Activated CD8-positive, alpha-beta T cell treated with anti-CD3 and anti-CD28 coated beads for 36 hours (primary cell): ENCODE measurements around the gene LAMTOR3. TPM values are rescaled to one million over a fixed set of nuclear protein-coding genes. Genes with fewer than 3 reads are reported as not detected.

Source experiments
- ATAC-seq: fragments of 200-7000 bp; cut with Tn5 transposase; one replicate; pipeline ENCODE4 v1.10.0; 2021; ENCODE audit warnings: mild to moderate bottlenecking, moderate library complexity
- CTCF ChIA-PET: fragments of 350-600 bp; sonication (Branson Sonifier 250); formaldehyde crosslinking; loops from one replicate; lab custom pipeline; 2021; ENCODE audit warnings: antibody characterized with exemption; lab: Charles Lee
- POLR2A ChIA-PET: fragments of 350-600 bp; sonication (Branson Sonifier 250); formaldehyde crosslinking; loops from one replicate; lab custom pipeline; 2021; ENCODE audit warnings: antibody characterized with exemption; lab: Charles Lee
- DNase-seq: peaks from one replicate; pipeline ENCODE4 v3.0.0-alpha.2; 2020
- H3K27ac Mint-ChIP-seq: one replicate; pipeline ENCODE4 v1.8.0; 2021; ENCODE audit warnings: mild to moderate bottlenecking, mixed read lengths
- H3K27me3 Mint-ChIP-seq: one replicate; pipeline ENCODE4 v1.8.0; 2021; ENCODE audit warnings: mixed read lengths
- H3K36me3 Mint-ChIP-seq: one replicate; pipeline ENCODE4 v1.8.0; 2021; ENCODE audit warnings: low read depth, mixed read lengths
- H3K4me1 Mint-ChIP-seq: one replicate; pipeline ENCODE4 v1.8.0; 2021; ENCODE audit warnings: low read depth, mixed read lengths
- H3K4me3 Mint-ChIP-seq: one replicate; pipeline ENCODE4 v1.8.0; 2021; ENCODE audit warnings: mild to moderate bottlenecking, moderate library complexity, mixed read lengths
- H3K9me3 Mint-ChIP-seq: one replicate; pipeline ENCODE4 v1.8.0; 2021; ENCODE audit warnings: mixed read lengths
- CTCF ChIP-seq: fragments of 200-600 bp; IDR thresholded peaks from one replicate; pipeline ENCODE4 v1.8.0; 2022; ENCODE audit warnings: antibody characterized with exemption, mild to moderate bottlenecking
- intact Hi-C: fragments of 100-400 bp; cut with micrococcal nuclease; formaldehyde crosslinking; loops from one replicate; pipeline ENCODE4 v1.10.0; 2022
- total RNA-seq, 2 experiments: library from RNA; stranded (reverse); gene quantifications; one replicate each; pipeline ENCODE4 v1.2.3, GENCODE V29; 2021

Gene LAMTOR3
- total RNA-seq, 2 experiments from 2014 or later: 23.2 to 23.5 TPM

DNA sequence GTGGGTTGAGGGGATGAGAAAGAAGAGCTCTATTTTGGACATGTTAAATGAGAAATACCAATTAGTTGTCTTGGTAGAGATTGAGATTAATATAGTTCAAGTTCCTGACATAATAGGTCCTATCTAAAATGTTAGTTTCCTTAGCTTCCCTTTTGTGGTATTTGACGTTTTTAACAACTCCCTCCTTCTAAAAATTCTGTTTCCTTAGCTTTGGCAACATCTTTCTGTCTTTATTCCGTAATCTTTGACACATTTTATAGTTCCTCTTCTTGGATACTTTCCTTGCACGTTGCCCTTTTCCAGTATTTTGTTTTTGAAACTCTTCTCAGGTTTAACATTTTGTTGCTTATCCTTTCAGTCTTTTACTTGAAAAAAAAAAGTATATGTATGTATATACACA lies 36.9 kb downstream of the LAMTOR3 start:
- CTCF ChIA-PET: interaction anchor here (0.6 to 1.9 kb wide), 4 partner anchors 10 to 739 kb away, joined by 3 to 6 read pairs (median 4); no protein-coding TSS in a partner anchor

GRCh38 chr4:99856166-99856565 lies 38.1 kb downstream of the LAMTOR3 start:
- peaks cover 53% of the 10 kb centered on the region for H3K4me1 Mint-ChIP-seq
- H3K27me3 Mint-ChIP-seq: no peaks in the 10 kb centered on the region
- no peaks in the 10 kb centered on the region for H3K9me3 Mint-ChIP-seq
- H3K27ac Mint-ChIP-seq: peak overlapping the region; percentile 88
- ChIA-PET CTCF (interaction anchor here (0.6 to 1.9 kb wide), 8 partner anchors 9 to 51 kb away, joined by 3 to 6 read pairs (median 3); partner anchors contain the start of gene LAMTOR3), POLR2A (interaction anchor here (1.2 to 1.6 kb wide), 3 partner anchors 8 to 90 kb away, joined by 3 to 4 read pairs (median 4); partner anchors contain the start of gene DNAJB14)
- peak; percentile 35 for DNase-seq
- peaks cover 25% of the 10 kb centered on the region for H3K36me3 Mint-ChIP-seq
- no peak for TF ChIP-seq CTCF
- peak; percentile 60 for ATAC-seq
- intact Hi-C loops: no loop called here
- H3K4me3 Mint-ChIP-seq: peak overlapping the region; percentile 12

More for the DNA sequence above, 36.9 kb downstream of the LAMTOR3 start:
- no peak for TF ChIP-seq CTCF
- Mint-ChIP-seq H3K4me1 (peaks cover 54% of the 10 kb centered on the region), H3K4me3 (no peak overlapping the region), H3K27ac (peak overlapping the region; percentile 88), H3K9me3 (no peaks in the 10 kb centered on the region), H3K27me3 (no peaks in the 10 kb centered on the region), H3K36me3 (peaks cover 28% of the 10 kb centered on the region)
- DNase-seq (no peak), ATAC-seq (no peak)
- intact Hi-C loops: no loop called here
- POLR2A ChIA-PET: no interaction called here

DNA sequence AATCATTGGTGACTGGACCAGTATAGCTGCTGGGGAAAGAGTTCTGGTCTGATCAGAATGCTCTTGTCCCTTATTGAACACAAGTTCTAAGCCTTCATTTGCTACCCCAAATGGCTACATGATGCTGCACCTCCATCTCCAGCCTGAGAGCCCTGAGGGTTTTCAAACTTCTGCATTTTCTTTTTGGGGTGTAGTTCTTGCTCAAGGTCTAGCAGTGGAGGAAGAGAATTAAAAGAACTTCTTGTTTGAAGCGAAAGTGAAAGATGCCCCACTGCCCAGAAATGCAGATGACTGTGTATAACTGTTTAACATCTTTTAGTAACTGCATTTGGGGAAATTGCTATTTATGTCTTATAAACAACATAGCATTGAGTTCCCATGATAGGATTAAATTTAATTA lies 38.5 kb downstream of the LAMTOR3 start:
- peak; percentile 46 for DNase-seq

DNA sequence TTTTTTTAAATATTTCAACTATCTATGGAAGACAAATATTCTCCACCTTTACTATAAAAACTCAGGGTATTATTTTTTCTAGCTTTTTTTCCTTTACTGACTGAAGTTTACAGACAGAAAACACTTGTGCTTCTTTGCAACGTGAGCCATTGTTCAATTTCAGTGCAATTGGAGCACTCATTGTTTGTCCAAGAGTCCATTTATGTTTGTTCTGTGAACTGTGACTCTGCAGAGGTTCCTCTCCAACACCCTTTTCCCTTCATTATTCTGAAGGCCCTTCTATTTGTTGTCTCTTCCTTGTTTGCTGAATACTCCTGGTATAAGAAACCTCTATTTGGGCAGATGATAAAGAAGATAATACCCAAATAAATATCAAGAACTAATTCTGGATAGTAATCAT lies 40.2 kb downstream of the LAMTOR3 start:
- ChIA-PET POLR2A (interaction anchor here (0.7 to 1.2 kb wide), 2 partner anchors 20 to 24 kb away, joined by 3 read pairs; no protein-coding TSS in a partner anchor), CTCF (interaction anchor here (0.7 to 1.1 kb wide), 3 partner anchors 18 to 46 kb away, joined by 3 to 7 read pairs (median 4); no protein-coding TSS in a partner anchor)

More for the DNA sequence above, 38.5 kb downstream of the LAMTOR3 start:
- H3K4me1 Mint-ChIP-seq: peaks cover 56% of the 10 kb centered on the region
- H3K27ac Mint-ChIP-seq: peak overlapping the region; percentile 61
- ChIA-PET POLR2A (interaction anchor here (1.2 to 1.6 kb wide), 3 partner anchors 8 to 91 kb away, joined by 3 to 4 read pairs (median 4); partner anchors contain the start of gene DNAJB14), CTCF (interaction anchor here (0.6 to 1.9 kb wide), 5 partner anchors 8 to 44 kb away, joined by 3 to 6 read pairs (median 3); partner anchors contain the start of gene LAMTOR3)
- H3K9me3 Mint-ChIP-seq: no peaks in the 10 kb centered on the region
- intact Hi-C loops: no loop called here
- ATAC-seq: peak; percentile 32
- no peak overlapping the region for H3K4me3 Mint-ChIP-seq
- TF ChIP-seq CTCF: no peak
- no peaks in the 10 kb centered on the region for H3K27me3 Mint-ChIP-seq
- H3K36me3 Mint-ChIP-seq: peaks cover 25% of the 10 kb centered on the region

More for the DNA sequence above, 40.2 kb downstream of the LAMTOR3 start:
- Mint-ChIP-seq H3K4me3 (no peak overlapping the region), H3K4me1 (peaks cover 59% of the 10 kb centered on the region), H3K27ac (no peak overlapping the region), H3K27me3 (no peaks in the 10 kb centered on the region), H3K9me3 (no peaks in the 10 kb centered on the region), H3K36me3 (peaks cover 20% of the 10 kb centered on the region)
- no peak for TF ChIP-seq CTCF
- DNase-seq (no peak), ATAC-seq (no peak)
- intact Hi-C loops: loop anchor here (5.0 kb wide), 1 partner anchor 37 kb away; the partner anchor contains the start of gene DAPP1
